Lung (tissue), 12 donors: Measurements from ENCODE around the gene EFCAB5. TPM values are rescaled to one million over a fixed set of nuclear protein-coding genes. Genes with fewer than 3 reads are reported as not detected.

ENCODE experiments used
- ATAC-seq: fragments of 200-7000 bp; cut with Tn5 transposase; one replicate; pipeline ENCODE4 v1.9.1; 2020; ENCODE audit warnings: moderate number of reproducible peaks; ENCODE audit not compliant: insufficient read depth, low FRiP score
- DNase-seq, 3 donors: peaks; one replicate each; pipeline ENCODE4 v3.0.0-alpha.2; 2013 to 2017
- H3K27ac ChIP-seq, 2 donors: one replicate each; pipeline ENCODE4 v1.5.1; 2013; ENCODE audit warnings: mild to moderate bottlenecking in 2 of 2, moderate library complexity in 2 of 2, control low read depth in 1 of 2, inconsistent platforms in 1 of 2, low read depth in 1 of 2, low read length in 1 of 2
- H3K27me3 ChIP-seq, 3 donors: one replicate each; pipeline ENCODE4 v1.5.1; 2013; ENCODE audit warnings: low read length in 2 of 3; ENCODE audit not compliant: control insufficient read depth in 3 of 3, insufficient read depth in 3 of 3
- H3K36me3 ChIP-seq, 4 donors: one replicate each; pipeline ENCODE4 v1.5.1; 2013; ENCODE audit warnings: low read length in 4 of 4, mild to moderate bottlenecking in 1 of 4, moderate library complexity in 1 of 4; ENCODE audit not compliant: control insufficient read depth in 4 of 4, insufficient read depth in 4 of 4
- H3K4me1 ChIP-seq, 5 donors: one replicate each; pipeline ENCODE4 v1.5.1; 2013; ENCODE audit warnings: low read length in 5 of 5, mild to moderate bottlenecking in 2 of 5, moderate library complexity in 1 of 5; ENCODE audit not compliant: control insufficient read depth in 5 of 5, insufficient read depth in 5 of 5
- H3K4me3 ChIP-seq: one replicate; pipeline ENCODE4 v1.5.1; 2013; ENCODE audit warnings: mild to moderate bottlenecking, control low read depth, moderate library complexity
- H3K9ac ChIP-seq, 2 donors: one replicate each; pipeline ENCODE4 v1.5.1; 2013; ENCODE audit warnings: low read length in 2 of 2, control low read depth in 1 of 2; ENCODE audit not compliant: insufficient read depth in 1 of 2
- H3K9me3 ChIP-seq, 4 donors: one replicate each; pipeline ENCODE4 v1.5.1; 2013; ENCODE audit warnings: low read length in 3 of 4, mild to moderate bottlenecking in 1 of 4, moderate library complexity in 1 of 4; ENCODE audit not compliant: control insufficient read depth in 4 of 4, insufficient read depth in 3 of 4
- CTCF ChIP-seq: IDR thresholded peaks from 2 replicates; pipeline ENCODE4 v1.5.1; 2012; ENCODE audit warnings: mild to moderate bottlenecking; ENCODE audit errors: control extremely low read depth, extremely low read depth
- WGBS, 2 donors: extraction: QIAGEN DNeasy Blood & Tissue Kit; methylation state at CpG; one replicate each; pipeline ENCODE4 v1.1.7; 2013; 5-methylcytosine and 5-hydroxymethylcytosine counted together
- polyA plus RNA-seq, 2 donors: library from polyadenylated mRNA; stranded (reverse); fragments of 200-250 nt; gene quantifications; one replicate each; pipeline ENCODE4 v1.2.1, GENCODE V29; 2013
- total RNA-seq, 2 donors: library from RNA; depleted of rRNA in 1 of 2; stranded (reverse); fragments of >200 nt in 1 of 2; gene quantifications; one replicate each; pipeline ENCODE4 v1.2.1, GENCODE V29; 2014 to 2021
- donor health status: control.
- donor health status: control.
- donor health status: Bipolar disorder and iron deficiency.
- donor health status: healthy.
- donor health status: DM: yes; HTN: yes; CAD: no.

The EFCAB5 gene
- total and polyA plus RNA-seq, 4 donors = 0.09 to 2.2 (median 0.42) TPM

- Histone ChIP-seq H3K4me3 (no peak overlapping the region), H3K9me3 (no peaks in the 10 kb centered on the region), H3K9ac (no peak overlapping the region), H3K27ac (no peak overlapping the region), H3K36me3 (no peaks in the 10 kb centered on the region), H3K27me3 (peaks cover 0 to 3% (median 0%) of the 10 kb centered on the region in 3 donors), H3K4me1 (peaks cover 0 to 5% (median 0%) of the 10 kb centered on the region in 5 donors)
- ATAC-seq = no peak
- DNase-seq = no peak
- no peak for TF ChIP-seq CTCF
These were observed 171.8 kb downstream of the EFCAB5 start for GRCh38 chr17:30113213-30113612.

- peak overlapping the region; percentile 63 for H3K4me3 ChIP-seq
- H3K9me3 ChIP-seq = no peaks in the 10 kb centered on the region
- peaks cover 0 to 7% (median 0%) of the 10 kb centered on the region in 5 donors for H3K4me1 ChIP-seq
- H3K27me3 ChIP-seq = no peaks in the 10 kb centered on the region
- H3K9ac ChIP-seq = peak overlapping the region; percentile 100
- TF ChIP-seq CTCF = no peak
- H3K36me3 ChIP-seq = peaks cover 0 to 3% (median under 1%) of the 10 kb centered on the region in 4 donors
- DNase-seq = no peak
- 9 to 11% methylated on average over 10 of the region's 10 CpGs for WGBS, 2 donors
- no peak for ATAC-seq
- H3K27ac ChIP-seq = peak overlapping the region; percentile 97 to 99
These were observed 174.9 kb downstream of the EFCAB5 start for GRCh38 chr17:30116345-30116660.

GRCh38 chr17:30116661-30117551, 175.5 kb downstream of the EFCAB5 start, which contains the start of gene NSRP1:
Gene NSRP1 (plus strand): TSS chr17:30116816. CDS start chr17:30116844, 28 bp downstream.
- peak; percentile 97 to 98 (median 98) for DNase-seq
- H3K27ac ChIP-seq = peak within 1 kb of the TSS; percentile 97 to 99
- 0% methylated on average over 47 of the region's 47 CpGs for WGBS, 2 donors
- H3K36me3 ChIP-seq = peaks cover 0 to 3% (median 1%) of the 10 kb centered on the region in 4 donors
- peak; percentile 97 for ATAC-seq
- peak within 1 kb of the TSS; percentile 63 for H3K4me3 ChIP-seq
- H3K4me1 ChIP-seq = peaks cover 0 to 7% (median 0%) of the 10 kb centered on the region in 5 donors
- H3K9me3 ChIP-seq = no peaks in the 10 kb centered on the region
- no peaks in the 10 kb centered on the region for H3K27me3 ChIP-seq
- no peak for TF ChIP-seq CTCF
- H3K9ac ChIP-seq = peak within 1 kb of the TSS; percentile 100
